ENCODE data around the gene CELSR3.

The CELSR3 gene

DNA sequence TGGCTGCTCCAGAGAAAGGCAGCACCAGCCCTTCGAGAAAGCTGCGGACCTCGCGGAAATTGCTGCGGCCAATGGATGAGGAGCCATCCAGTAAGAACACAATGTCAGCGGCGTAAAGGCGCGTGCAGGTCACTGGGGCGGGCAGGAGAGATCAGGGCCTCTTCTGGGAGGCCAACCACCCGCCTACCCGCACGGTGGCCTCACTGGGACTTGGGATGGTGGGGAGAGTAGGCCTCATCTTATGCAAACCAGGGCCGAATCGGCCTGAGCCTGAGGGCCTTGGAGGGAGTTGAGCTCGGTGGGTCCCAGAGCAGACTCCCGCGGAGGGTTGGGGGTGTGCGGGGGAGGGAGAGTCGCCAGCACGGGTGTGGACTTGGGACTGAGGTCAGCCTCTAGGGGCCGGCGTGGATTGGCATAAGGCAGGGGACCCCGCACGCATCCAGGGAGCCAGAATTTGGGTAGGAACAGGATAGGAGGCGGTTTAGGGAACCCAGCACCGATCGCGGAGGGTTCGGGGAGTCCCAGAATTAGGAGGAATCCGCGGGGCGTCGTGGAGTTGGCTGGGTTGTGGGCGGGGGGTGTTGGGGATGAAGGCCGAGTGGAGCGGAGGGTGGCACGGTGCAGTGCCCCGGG, 68.2 kb downstream of the CELSR3 start:
- TF ChIP-seq, protein P1, sequence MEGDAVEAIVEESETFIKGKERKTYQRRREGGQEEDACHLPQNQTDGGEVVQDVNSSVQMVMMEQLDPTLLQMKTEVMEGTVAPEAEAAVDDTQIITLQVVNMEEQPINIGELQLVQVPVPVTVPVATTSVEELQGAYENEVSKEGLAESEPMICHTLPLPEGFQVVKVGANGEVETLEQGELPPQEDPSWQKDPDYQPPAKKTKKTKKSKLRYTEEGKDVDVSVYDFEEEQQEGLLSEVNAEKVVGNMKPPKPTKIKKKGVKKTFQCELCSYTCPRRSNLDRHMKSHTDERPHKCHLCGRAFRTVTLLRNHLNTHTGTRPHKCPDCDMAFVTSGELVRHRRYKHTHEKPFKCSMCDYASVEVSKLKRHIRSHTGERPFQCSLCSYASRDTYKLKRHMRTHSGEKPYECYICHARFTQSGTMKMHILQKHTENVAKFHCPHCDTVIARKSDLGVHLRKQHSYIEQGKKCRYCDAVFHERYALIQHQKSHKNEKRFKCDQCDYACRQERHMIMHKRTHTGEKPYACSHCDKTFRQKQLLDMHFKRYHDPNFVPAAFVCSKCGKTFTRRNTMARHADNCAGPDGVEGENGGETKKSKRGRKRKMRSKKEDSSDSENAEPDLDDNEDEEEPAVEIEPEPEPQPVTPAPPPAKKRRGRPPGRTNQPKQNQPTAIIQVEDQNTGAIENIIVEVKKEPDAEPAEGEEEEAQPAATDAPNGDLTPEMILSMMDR (IDR thresholded peaks at IDR 0.05; ENCODE audit: low read length, missing control alignments) = no peak
- H3K4me3 ChIP-seq (replicated peaks; ENCODE audit: low read depth, low read length) = peak overlapping the region; percentile 37
- no peak for DNase-seq (ENCODE audit: low read depth)

DNA sequence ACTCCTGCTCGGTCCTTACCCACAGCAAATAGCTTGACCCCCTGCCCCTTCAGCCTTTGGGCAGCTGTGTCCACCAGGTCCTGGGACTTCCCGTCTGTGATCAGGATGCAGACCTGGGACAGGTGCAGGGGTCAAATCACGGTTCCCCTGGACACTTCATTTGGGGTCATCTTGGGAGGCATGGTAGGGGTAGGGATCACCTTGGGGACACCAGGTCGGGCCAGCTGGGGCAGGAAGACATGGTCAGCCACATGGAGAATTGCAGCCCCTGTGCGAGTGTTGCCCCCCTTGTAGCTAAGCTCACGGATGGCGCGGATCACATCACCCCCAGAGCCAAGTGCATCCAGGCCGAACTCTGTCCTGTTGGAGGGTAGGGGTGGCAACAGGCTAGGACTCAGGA, 69.3 kb downstream of the CELSR3 start:
- H3K4me3 ChIP-seq (replicated peaks; ENCODE audit: low read depth, low read length) = no peak overlapping the region
- TF ChIP-seq, protein P1 (IDR thresholded peaks at IDR 0.05; ENCODE audit: low read length, missing control alignments) = no peak
- DNase-seq (ENCODE audit: low read depth) = no peak

DNA sequence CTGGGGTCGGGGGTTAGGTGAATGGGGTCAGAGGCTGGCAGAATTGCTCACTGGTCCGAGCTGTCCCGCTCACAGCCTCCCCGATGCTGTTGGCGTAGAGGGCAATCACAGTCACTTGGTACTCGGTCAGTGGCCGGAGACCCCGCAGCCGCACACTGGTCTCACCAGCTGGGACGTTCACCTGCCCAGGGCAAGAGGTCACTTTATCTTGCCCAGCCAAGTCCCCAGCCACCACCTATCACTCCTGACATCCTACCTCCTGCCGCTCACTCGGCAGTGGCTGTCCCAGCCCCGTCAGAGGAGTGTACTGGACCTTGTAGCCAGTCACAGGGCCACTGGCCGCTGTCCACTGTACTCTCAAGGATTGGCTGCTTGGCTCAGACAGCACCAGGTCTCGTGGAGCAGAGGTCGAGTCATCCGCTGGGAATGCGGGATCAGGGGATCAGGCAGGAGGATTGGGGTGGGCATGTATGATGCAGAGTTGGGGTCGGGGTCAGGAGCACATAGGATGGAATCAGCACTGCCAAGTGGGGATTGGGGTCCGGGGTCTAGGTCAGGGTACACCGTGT, 70.1 kb downstream of the CELSR3 start:
- DNase-seq (ENCODE audit: low read depth) = no peak
- TF ChIP-seq, protein P1 (IDR thresholded peaks at IDR 0.05; ENCODE audit: low read length, missing control alignments) = no peak
- no peak overlapping the region for H3K4me3 ChIP-seq (replicated peaks; ENCODE audit: low read depth, low read length)

DNA sequence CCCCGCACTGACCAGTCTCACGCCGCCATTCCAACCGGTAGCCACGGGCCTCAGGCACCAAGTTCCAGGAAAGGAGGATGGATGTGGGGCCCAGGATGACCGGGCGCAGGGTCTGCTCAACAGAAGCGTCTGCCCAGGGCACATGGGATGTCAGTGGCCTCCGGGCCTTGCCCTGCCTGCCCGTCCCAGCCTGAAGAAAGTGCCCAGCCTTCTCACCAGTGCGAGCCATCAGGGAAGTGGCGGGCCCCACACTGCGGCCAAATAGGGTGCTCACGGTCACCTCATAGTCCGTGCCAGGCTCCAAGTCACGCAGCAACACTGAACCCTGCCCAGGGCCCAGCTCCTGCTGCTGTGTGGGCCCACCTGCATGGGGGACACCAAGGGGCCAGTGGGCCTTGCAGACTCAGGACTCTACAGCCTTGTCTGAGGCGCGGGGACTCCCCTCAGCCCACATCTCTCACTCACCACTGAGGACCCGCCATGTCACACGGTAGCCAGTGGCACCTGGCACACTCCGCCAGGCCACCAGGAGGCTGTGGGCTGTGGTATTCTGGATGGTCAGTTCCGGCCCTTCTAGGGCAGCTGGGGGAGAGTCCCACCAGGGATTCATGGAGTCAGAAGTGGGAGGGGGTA, 70.7 kb downstream of the CELSR3 start:
- TF ChIP-seq, protein P1 (IDR thresholded peaks at IDR 0.05; ENCODE audit: low read length, missing control alignments) = no peak
- DNase-seq (ENCODE audit: low read depth) = no peak
- no peak overlapping the region for H3K4me3 ChIP-seq (replicated peaks; ENCODE audit: low read depth, low read length)

DNA sequence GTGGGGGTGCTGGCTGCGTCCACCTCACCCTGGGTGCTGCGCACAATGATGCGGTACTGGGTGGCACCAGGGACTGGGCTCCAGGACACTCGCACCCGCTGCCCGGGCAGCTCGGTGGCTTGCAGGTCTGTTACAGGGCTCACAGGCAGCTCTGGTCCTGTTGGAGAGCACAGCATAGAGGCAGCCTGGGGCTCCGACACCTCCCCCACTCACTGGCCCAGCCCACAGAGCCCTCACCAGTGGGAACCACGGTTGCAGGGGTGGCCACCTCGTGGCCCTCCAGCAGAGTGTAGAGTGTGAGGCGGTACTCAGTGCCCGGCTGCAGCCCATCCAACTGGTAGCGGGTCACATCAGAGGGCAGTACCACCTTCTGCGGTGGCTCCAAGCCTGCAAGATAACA, 71.2 kb downstream of the CELSR3 start:
- TF ChIP-seq, protein P1 (IDR thresholded peaks at IDR 0.05; ENCODE audit: low read length, missing control alignments) = no peak
- H3K4me3 ChIP-seq (replicated peaks; ENCODE audit: low read depth, low read length) = no peak overlapping the region
- no peak for DNase-seq (ENCODE audit: low read depth)

DNA sequence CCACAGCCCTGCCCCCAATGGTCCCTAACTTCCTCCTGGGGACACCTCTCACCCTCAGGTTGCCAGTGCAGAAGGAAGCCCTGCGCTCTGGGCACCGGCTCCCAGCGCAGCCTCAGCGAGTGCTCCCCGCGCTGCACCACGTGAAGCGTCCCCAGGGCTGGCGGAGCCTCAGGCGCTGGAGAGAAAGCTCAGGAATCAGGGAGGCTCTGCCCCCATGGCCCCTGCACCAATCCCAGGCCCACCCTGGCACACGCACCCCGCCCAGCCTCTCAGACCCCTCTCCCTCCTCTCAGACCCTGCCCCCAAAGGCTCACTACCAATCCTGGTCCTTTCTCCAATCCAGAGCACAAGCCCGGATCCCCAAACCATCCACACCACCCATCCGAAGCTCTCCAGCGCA, 74.5 kb downstream of the CELSR3 start:
- no peak for DNase-seq (ENCODE audit: low read depth)
- TF ChIP-seq, protein P1 (IDR thresholded peaks at IDR 0.05; ENCODE audit: low read length, missing control alignments) = no peak
- no peak overlapping the region for H3K4me3 ChIP-seq (replicated peaks; ENCODE audit: low read depth, low read length)

All from fibroblast of pulmonary artery (primary cell).